Skin of body (tissue), 2 donors: ENCODE results near the gene CADPS2. TPM values are rescaled to one million over a fixed set of nuclear protein-coding genes. Genes with fewer than 3 reads are reported as not detected.

Source experiments
- DNase-seq: peaks from one replicate; lab custom pipeline; 2025; lab: John Stamatoyannopoulos, UW
- total RNA-seq: library from RNA; depleted of rRNA; stranded (reverse); fragments of >200 nt; gene quantifications from one replicate; pipeline ENCODE4 v1.2.3, GENCODE V29; 2014

CADPS2 gene
- total RNA-seq, 1 donor from 2014 or later = 8.3 TPM

GRCh38 chr7:122770686-122771335 is 115.4 kb downstream of the CADPS2 start:
- no peak for DNase-seq

DNA sequence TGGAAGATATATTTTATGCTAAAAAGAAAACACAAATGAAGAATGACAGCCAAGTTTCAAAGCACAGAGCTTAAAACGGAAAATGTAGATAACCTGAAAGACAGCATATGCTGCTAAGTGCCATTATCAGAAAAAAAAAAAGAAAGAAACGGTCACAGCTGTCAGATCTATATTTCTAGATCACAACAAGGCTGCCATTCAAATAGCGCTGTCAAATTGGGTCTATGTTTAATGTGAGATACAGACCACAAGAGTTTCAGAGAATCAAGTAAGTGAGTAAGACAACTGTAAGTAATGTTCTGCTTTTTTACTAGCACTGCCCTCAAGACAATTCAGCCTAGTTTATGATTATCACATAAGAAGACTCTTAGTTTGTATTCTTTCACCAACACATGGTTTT is 117.4 kb downstream of the CADPS2 start:
- DNase-seq = no peak

GRCh38 chr7:122767339-122767738 is 118.9 kb downstream of the CADPS2 start:
- no peak for DNase-seq

GRCh38 chr7:122766593-122766992 is 119.7 kb downstream of the CADPS2 start:
- DNase-seq = no peak

- DNase-seq = no peak
Measured at GRCh38 chr7:122764902-122765301, 121.4 kb downstream of the CADPS2 start.

DNA sequence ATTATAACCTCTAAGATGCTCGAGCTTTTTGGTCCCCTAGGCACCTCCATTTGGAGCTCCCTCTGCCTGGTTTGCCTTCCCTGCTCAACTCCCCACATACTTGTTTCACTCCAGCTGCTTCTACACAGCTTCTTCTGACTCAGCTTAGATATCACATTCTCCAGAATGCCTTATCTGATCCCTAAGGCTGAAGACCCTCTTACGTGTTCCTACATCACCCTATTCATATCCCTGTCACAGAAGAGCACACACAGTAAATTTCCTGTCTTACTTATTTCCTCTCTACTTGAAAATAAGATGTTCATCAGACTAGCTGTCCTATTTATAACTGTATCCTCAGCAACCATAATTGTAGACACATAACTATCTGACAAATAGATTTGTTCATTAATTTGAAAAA is 122.2 kb downstream of the CADPS2 start:
- DNase-seq = no peak

- DNase-seq = no peak
Measured at GRCh38 chr7:122762071-122762470, 124.2 kb downstream of the CADPS2 start.

- DNase-seq = no peak
Measured at GRCh38 chr7:122758501-122758900, 127.8 kb downstream of the CADPS2 start.

- no peak for DNase-seq
Measured at GRCh38 chr7:122756860-122757259, 129.4 kb downstream of the CADPS2 start.

GRCh38 chr7:122755696-122756095 is 130.6 kb downstream of the CADPS2 start:
- no peak for DNase-seq

DNA sequence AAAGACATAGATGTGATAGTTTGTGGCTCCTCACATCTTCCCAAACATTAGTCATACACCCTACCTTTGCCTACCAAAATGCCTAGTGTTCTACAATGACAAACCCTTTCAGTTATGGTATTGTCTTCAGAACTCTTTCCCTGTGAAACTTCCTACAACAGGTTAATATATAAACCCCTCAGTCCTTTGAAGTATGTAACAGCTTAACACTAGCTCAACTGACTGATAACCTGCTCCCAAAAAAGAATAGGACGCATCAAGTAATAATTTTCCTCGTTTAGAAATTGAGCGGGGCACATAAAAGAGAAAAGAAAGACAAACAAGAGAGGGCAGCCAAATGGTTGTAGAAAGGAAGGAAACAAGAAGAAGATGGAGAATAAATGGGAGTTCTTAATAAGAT is 133.7 kb downstream of the CADPS2 start:
- DNase-seq = no peak

- DNase-seq = no peak
Measured at GRCh38 chr7:122750389-122750788, 135.9 kb downstream of the CADPS2 start.

- no peak for DNase-seq
Measured at GRCh38 chr7:122748195-122748594, 138.1 kb downstream of the CADPS2 start.

DNA sequence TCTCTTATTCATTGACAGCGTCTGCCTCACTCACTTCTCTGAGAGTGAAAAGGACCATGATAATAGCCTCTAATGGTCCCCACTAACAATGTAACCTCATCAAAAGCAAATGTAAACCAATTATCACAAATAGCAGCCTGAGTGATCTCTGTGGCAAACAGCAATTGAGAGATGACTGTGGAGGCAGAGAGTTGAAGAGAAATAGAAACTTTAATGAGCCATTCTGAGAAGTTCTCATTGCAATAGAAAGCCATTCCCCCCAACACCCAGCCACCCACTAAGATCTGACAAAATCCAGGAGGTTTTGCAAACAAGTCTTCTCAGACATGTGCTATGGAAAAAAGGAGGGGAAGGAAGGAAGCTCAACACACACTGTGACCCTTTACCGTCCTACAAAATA is 139.3 kb downstream of the CADPS2 start:
- no peak for DNase-seq

DNA sequence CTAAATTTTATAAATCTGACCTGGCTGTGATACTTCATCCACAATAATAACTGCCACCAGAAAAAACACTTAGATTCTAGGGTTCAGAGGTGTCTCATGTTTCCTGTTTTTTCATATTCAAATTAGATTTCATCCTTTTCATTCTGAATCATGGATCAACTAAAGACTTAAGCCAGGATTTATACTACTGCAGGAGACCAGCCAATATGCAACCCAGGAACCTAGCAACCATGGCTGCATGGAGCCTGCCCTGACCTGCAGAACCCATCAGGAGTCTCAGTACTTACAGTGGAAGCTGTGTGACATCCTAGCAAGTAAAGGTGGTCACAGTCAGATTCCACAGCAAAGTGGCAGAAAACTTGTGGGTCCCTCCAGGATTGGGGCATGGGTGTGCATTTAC is 143.0 kb downstream of the CADPS2 start:
- no peak for DNase-seq

DNA sequence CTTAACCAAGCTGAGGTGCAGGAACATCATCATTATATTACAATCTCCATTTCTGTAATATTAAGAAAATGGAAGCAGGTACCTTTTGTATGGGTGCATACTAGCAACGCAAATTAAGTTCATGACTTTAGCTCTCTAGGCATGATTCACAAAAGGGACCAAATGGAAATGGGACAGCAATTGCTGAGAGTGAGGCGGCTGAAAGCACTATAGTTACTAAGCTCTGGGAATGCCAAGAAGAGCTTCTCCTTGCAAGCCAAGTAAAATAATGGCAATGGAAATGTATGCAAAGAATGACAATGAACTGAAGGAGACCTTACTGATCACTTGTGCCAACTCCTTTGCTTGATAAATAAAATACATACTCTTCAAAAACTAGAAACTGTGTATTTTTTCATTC is 147.3 kb downstream of the CADPS2 start:
- DNase-seq = no peak

DNA sequence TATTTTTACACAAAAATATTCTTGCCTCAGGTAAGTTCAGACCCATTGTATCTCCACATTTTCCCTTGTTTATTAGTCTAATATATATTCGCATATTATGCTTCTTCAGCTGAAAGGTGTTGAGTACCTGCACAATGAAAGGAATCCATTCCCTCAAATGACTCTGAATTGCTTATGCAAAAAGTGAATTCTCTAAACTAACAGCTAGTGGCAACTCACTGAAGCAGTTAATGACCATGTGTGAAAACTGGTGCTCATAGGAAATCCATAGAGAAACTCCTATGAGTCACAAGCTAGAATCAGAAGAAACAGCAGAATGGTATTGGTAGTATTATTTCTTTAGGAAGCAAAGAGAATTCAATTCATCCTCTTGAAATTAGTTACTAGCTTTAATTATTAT is 150.1 kb downstream of the CADPS2 start:
- no peak for DNase-seq

DNA sequence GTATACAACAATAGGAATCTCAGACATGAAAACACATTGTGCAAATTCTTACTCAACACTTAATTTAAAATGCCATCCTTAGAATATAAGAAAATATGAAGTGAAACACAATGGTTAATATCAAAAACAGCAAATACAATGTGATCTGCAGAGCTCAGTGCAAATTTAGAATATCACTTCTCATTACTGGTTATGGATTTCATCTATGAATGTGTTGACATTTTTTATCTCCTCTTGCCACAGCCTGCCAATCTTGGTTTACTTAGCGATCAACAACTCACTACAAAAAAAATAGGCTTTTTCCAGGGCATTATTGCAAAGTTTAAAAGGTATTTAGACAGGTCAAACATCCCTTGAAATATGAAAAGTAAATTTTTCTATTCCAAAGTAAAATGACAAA is 158.5 kb downstream of the CADPS2 start:
- DNase-seq = no peak

DNA sequence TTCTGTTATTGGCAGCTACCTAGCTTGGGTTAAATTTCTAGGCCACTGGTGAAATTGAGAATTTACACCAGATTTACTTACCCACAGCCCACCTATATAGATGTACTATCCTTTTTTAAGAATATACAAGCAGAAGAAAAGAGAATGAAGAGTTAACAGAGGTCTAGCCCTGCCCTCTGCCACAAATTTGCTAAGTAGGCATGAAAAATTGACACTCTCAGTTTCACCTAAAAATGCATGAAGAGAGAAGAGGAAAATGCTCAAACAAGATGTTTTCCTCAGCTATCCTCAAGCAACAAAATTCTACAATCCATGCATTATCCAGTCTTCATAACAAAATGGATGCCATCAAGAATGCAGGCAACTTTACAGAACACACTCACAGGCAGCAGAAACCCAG is 158.9 kb downstream of the CADPS2 start:
- DNase-seq = no peak

GRCh38 chr7:122726881-122727280 is 159.4 kb downstream of the CADPS2 start:
- DNase-seq = no peak

DNA sequence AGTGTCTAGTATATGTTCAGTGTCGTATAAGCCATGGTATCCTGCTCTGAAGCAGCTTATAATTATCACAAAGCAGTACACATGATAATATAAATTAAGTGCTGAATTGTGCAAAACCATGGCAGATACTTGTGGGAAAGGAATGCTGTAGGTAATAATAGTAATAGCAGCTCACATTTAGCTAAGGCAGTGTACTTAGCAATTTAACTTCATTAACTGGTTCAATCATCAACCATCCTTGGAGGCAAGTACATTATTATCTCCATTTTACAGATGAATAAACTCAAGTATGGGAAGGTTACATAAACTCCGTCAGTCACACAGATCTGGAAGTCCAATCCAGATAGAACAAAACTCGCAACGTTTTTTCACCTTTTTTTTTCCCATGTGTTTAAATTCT is 161.9 kb downstream of the CADPS2 start:
- no peak for DNase-seq

- DNase-seq = no peak
Measured at GRCh38 chr7:122719010-122719578, 167.2 kb downstream of the CADPS2 start.

DNA sequence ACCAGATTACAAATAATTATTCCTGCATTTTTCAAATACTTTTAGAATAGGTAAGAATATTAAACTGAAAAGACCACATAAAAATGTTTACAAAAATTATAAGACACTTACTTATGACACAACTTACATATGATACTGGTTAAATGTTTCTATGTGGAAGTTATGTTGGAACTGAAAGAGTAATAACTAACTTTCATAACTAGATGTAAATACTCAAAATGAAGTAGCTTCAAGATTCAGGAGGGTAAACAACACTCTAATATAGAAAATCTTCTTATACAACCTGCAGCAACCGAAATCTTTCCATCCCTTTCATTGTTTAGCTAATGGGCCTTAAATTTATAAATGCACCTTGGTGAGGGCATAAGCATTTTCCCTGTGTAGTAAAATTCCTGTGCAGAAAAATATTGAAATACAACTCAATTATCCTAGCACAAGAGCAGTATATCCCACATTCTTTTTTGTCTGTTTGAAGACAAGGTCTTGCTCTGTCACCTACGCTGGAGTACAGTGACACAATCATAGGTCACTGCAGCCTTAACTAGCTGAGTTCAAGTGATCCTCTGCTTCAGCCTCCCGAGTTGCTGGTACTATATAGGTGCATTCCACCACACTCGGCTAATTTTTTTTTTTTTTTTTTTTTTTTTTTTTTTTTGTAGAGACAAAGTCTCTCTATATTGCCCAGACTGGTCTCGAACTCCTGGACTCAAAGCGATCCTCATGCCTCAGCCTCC is 168.7 kb downstream of the CADPS2 start:
- no peak for DNase-seq
